Brain microvascular endothelial cell (primary cell): ENCODE results near the gene UTY.

Source experiments
- DNase-seq: peaks from one replicate; pipeline ENCODE4 v3.0.0-alpha.2; 2020
- H3K27ac ChIP-seq: fragments of 250-450 bp; sonication (Bioruptor Pico); 2 replicates; pipeline ENCODE4 v1.5.1; 2020; ENCODE audit warnings: mild to moderate bottlenecking, moderate library complexity
- H3K27me3 ChIP-seq: fragments of 250-450 bp; sonication (Bioruptor Pico); replicated peaks from 2 replicates; pipeline ENCODE4 v1.5.1; 2020; ENCODE audit warnings: mild to moderate bottlenecking
- H3K36me3 ChIP-seq: fragments of 250-450 bp; sonication (Bioruptor Pico); replicated peaks from 2 replicates; pipeline ENCODE4 v1.5.1; 2020; ENCODE audit warnings: mild to moderate bottlenecking
- H3K4me3 ChIP-seq: 2 replicates; pipeline ENCODE4 v1.5.1; 2011; ENCODE audit warnings: low read depth, mild to moderate bottlenecking, control low read depth, low read length, moderate library complexity
- in situ Hi-C: cut with HindIII; loops from 2 replicates; pipeline ENCODE4 v1.10.0; 2017; ENCODE audit warnings: low sequenced_read_pairs, low pct_ligation_motif_present
- TF ChIP-seq, protein P1 (sequence below): IDR thresholded peaks from 2 replicates; pipeline ENCODE4 v1.5.1; 2011; ENCODE audit warnings: low read depth, mild to moderate bottlenecking, moderate library complexity, low read length, control low read depth, inconsistent platforms; ENCODE audit errors: missing control alignments

UTY gene

GRCh38 chrY:13343307-13343946, 136.4 kb downstream of the UTY start:
- no peak for DNase-seq
- Histone ChIP-seq H3K27ac (no peak overlapping the region), H3K27me3 (no peaks in the 10 kb centered on the region), H3K36me3 (no peaks in the 10 kb centered on the region), H3K4me3 (no peak overlapping the region)
- in situ Hi-C loops, result no loop called here
- TF ChIP-seq, protein P1, sequence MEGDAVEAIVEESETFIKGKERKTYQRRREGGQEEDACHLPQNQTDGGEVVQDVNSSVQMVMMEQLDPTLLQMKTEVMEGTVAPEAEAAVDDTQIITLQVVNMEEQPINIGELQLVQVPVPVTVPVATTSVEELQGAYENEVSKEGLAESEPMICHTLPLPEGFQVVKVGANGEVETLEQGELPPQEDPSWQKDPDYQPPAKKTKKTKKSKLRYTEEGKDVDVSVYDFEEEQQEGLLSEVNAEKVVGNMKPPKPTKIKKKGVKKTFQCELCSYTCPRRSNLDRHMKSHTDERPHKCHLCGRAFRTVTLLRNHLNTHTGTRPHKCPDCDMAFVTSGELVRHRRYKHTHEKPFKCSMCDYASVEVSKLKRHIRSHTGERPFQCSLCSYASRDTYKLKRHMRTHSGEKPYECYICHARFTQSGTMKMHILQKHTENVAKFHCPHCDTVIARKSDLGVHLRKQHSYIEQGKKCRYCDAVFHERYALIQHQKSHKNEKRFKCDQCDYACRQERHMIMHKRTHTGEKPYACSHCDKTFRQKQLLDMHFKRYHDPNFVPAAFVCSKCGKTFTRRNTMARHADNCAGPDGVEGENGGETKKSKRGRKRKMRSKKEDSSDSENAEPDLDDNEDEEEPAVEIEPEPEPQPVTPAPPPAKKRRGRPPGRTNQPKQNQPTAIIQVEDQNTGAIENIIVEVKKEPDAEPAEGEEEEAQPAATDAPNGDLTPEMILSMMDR, result no peak

- no peak for DNase-seq
- no peaks in the 10 kb centered on the region for H3K27me3 ChIP-seq
- no peak overlapping the region for H3K27ac ChIP-seq
- in situ Hi-C loops, result no loop called here
- no peaks in the 10 kb centered on the region for H3K36me3 ChIP-seq
- TF ChIP-seq, protein P1, result no peak
- no peak overlapping the region for H3K4me3 ChIP-seq
These were observed 139.9 kb downstream of the UTY start for GRCh38 chrY:13339939-13340338.

GRCh38 chrY:13339381-13339780, 140.5 kb downstream of the UTY start:
- TF ChIP-seq, protein P1, result no peak
- H3K27ac ChIP-seq, result no peak overlapping the region
- no peak for DNase-seq
- H3K27me3 ChIP-seq, result no peaks in the 10 kb centered on the region
- no peak overlapping the region for H3K4me3 ChIP-seq
- H3K36me3 ChIP-seq, result no peaks in the 10 kb centered on the region
- in situ Hi-C loops, result no loop called here

DNA sequence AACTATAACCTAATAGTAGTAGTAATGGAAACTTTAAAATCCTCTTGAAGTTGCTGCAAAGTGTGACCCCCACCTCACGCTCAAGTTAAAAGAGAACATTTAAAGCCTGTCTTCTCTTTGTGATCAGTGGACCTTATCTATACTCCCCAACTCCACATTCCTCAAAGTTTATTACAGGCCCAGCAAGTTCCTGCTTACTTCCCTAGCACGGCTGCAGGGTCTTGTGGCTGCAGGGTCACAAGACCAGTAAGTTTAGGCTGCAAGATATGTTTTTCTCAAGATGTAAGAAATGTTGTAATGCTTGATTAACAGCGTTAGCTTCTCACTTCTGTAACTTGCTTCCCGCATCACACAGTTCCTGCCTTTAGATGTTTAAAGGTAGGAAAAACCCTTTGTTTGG, 141.1 kb downstream of the UTY start:
- Histone ChIP-seq H3K27ac (no peak overlapping the region), H3K4me3 (no peak overlapping the region), H3K27me3 (no peaks in the 10 kb centered on the region), H3K36me3 (no peaks in the 10 kb centered on the region)
- TF ChIP-seq, protein P1, result no peak
- in situ Hi-C loops, result no loop called here
- no peak for DNase-seq

DNA sequence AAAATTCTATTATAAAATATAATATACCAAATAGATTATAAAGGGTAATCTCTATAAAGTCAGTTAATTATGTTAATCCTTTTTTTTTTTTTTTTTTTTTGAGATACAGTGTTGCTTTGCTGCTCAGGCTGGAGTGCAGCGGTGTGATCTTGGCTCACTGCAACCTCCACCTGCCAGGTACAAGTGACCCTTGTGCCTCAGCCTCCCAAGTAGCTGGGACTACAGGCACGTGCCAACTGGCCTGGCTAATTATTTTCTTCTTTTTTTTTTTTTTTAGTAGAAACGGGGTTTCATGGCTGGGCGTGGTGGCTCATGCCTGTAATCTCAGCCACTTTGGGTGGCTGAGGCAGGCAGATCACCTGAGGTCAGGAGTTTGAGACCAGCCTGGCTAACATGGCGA, 141.9 kb downstream of the UTY start:
- in situ Hi-C loops, result no loop called here
- no peak for DNase-seq
- Histone ChIP-seq H3K36me3 (no peaks in the 10 kb centered on the region), H3K27ac (no peak overlapping the region), H3K4me3 (no peak overlapping the region), H3K27me3 (no peaks in the 10 kb centered on the region)
- TF ChIP-seq, protein P1, result no peak

- Histone ChIP-seq H3K27ac (no peak overlapping the region), H3K27me3 (no peaks in the 10 kb centered on the region), H3K36me3 (no peaks in the 10 kb centered on the region), H3K4me3 (no peak overlapping the region)
- in situ Hi-C loops, result no loop called here
- DNase-seq, result no peak
- TF ChIP-seq, protein P1, result no peak
These were observed 146.0 kb downstream of the UTY start for GRCh38 chrY:13333791-13334190.
